GM12878 (cell line): ENCODE results near the gene FGFRL1. TPM values are rescaled to one million over a fixed set of nuclear protein-coding genes. Genes with fewer than 3 reads are reported as not detected.
A peak's percentile ranks its signal among the peaks of the same experiment; 100 is the strongest.

ENCODE experiments used
- ATAC-seq: fragments of 200-7000 bp; cut with Tn5 transposase; 3 replicates; pipeline ENCODE4 v1.9.1; 2020; ENCODE audit warnings: mild to moderate bottlenecking, moderate library complexity
- BruUV-seq: library from RNA; stranded (reverse); fragments of 400-500 nt; replicated peaks from 2 replicates; lab custom pipeline; 2021; lab: Mats Ljungman, UMichigan
- CTCF ChIA-PET: fragments of 300-600 bp; sonication (Branson Sonifier 250); formaldehyde crosslinking; extraction: SDS; loops from one replicate; lab custom pipeline; 2021; ENCODE audit warnings: inconsistent platforms; lab: Yijun Ruan, JAX
- POLR2A ChIA-PET: fragments of 350-600 bp; formaldehyde crosslinking; extraction: SDS; loops from one replicate; lab custom pipeline; 2021; ENCODE audit warnings: inconsistent platforms; lab: Charles Lee
- RAD21 ChIA-PET: fragments of 300-600 bp; sonication (Branson Sonifier 250); formaldehyde crosslinking; loops from one replicate; lab custom pipeline; 2023; ENCODE audit warnings: antibody characterized with exemption; ENCODE audit not compliant: unreplicated experiment; lab: Charles Lee
- SMC1A ChIA-PET: fragments of 300-600 bp; sonication (Branson Sonifier 250); formaldehyde crosslinking; loops from one replicate; lab custom pipeline; 2023; ENCODE audit not compliant: unreplicated experiment, uncharacterized antibody; lab: Charles Lee
- DNase-seq: peaks from one replicate; pipeline ENCODE4 v3.0.0-alpha.2; 2011; ENCODE audit warnings: low read depth, low spot score
- FAIRE-seq: peaks from 3 replicates; lab custom pipeline; 2011; peaks lifted over from hg19 to GRCh38; lab: Jason Lieb, UNC
- H2AFZ ChIP-seq: 2 replicates; pipeline ENCODE4 v1.6.0; 2011; ENCODE audit warnings: low read depth, low read length, control low read depth; ENCODE audit not compliant: control insufficient read depth
- H3K27ac ChIP-seq: 2 replicates; pipeline ENCODE4 v1.5.1; 2011; ENCODE audit warnings: control low read depth; ENCODE audit not compliant: control insufficient read depth, insufficient read depth
- H3K27me3 ChIP-seq, 2 experiments: replicated peaks in 1 of 2; 2 replicates each; pipeline versions ENCODE4 v1.6.0 to v1.6.1; 2011; ENCODE audit warnings: low read length in 1 of 2; ENCODE audit not compliant: control insufficient read depth in 2 of 2, insufficient read depth in 2 of 2
- H3K36me3 ChIP-seq, 2 experiments: 2 replicates each; pipeline ENCODE4 v1.5.1; 2011; ENCODE audit warnings: low read length in 1 of 2; ENCODE audit not compliant: control insufficient read depth in 2 of 2, insufficient read depth in 2 of 2
- H3K4me1 ChIP-seq: 2 replicates; pipeline ENCODE4 v1.6.1; 2011; ENCODE audit warnings: mild to moderate bottlenecking, low read length, moderate library complexity, mixed read lengths; ENCODE audit not compliant: control insufficient read depth, insufficient read depth
- H3K4me2 ChIP-seq: 2 replicates; pipeline ENCODE4 v1.6.0; 2011; ENCODE audit warnings: control low read depth; ENCODE audit not compliant: control insufficient read depth, insufficient read depth
- H3K4me3 ChIP-seq: fragments of 200-600 bp; sonication (generic); 2 replicates; pipeline ENCODE4 v1.5.1; 2016
- H3K79me2 ChIP-seq: 2 replicates; pipeline ENCODE4 v1.6.0; 2011; ENCODE audit warnings: low read length; ENCODE audit not compliant: control insufficient read depth, insufficient read depth
- H3K9ac ChIP-seq: 2 replicates; pipeline ENCODE4 v1.8.0; 2011; ENCODE audit warnings: low read length, control low read depth, mixed read lengths; ENCODE audit not compliant: control insufficient read depth, insufficient read depth
- H3K9me3 ChIP-seq: replicated peaks from 3 replicates; pipeline ENCODE4 v1.5.1; 2011; ENCODE audit warnings: mild to moderate bottlenecking, low read length; ENCODE audit not compliant: control insufficient read depth, insufficient read depth
- H4K20me1 ChIP-seq: 2 replicates; pipeline ENCODE4 v1.6.0; 2011; ENCODE audit not compliant: control insufficient read depth, insufficient read depth
- ASH2L ChIP-seq: fragments of 300-600, 200-600 bp; sonication (generic); IDR thresholded peaks from 2 replicates; pipeline ENCODE4 v1.6.1; 2017; ENCODE audit warnings: low read depth, mild to moderate bottlenecking, borderline replicate concordance
- BHLHE40 ChIP-seq, 2 experiments: fragments of 450-650 bp in 1 of 2; IDR thresholded peaks; 2 replicates each; pipeline ENCODE4 v1.6.1; 2011 to 2017; ENCODE audit warnings: low read depth in 2 of 2, borderline replicate concordance in 1 of 2, improper control_type of control experiment in 1 of 2, low read length in 1 of 2, mild to moderate bottlenecking in 1 of 2
- BRCA1 ChIP-seq: IDR thresholded peaks from 2 replicates; pipeline ENCODE4 v1.6.1; 2011; ENCODE audit warnings: low read depth, low read length, improper control_type of control experiment
- CREB1 ChIP-seq: IDR thresholded peaks from 2 replicates; pipeline ENCODE4 v1.6.1; 2012; ENCODE audit warnings: low read depth, mild to moderate bottlenecking, inconsistent platforms
- ELK1 ChIP-seq: IDR thresholded peaks from 2 replicates; pipeline ENCODE4 v1.6.1; 2012; ENCODE audit warnings: low read depth, low read length, improper control_type of control experiment
- PAX5 ChIP-seq: IDR thresholded peaks from 2 replicates; pipeline ENCODE4 v1.6.1; 2011; ENCODE audit warnings: low read depth, low read length, borderline replicate concordance
- PKNOX1 ChIP-seq: fragments of 450-650 bp; IDR thresholded peaks from 2 replicates; pipeline ENCODE4 v1.6.1; 2016; ENCODE audit warnings: mild to moderate bottlenecking
- POU2F2 ChIP-seq: IDR thresholded peaks from 3 replicates; pipeline ENCODE4 v1.6.1; 2011; ENCODE audit warnings: low read depth, mild to moderate bottlenecking, low read length, borderline replicate concordance
- ZBTB11 ChIP-seq: fragments of 450-650 bp; formaldehyde crosslinking; IDR thresholded peaks from 2 replicates; pipeline ENCODE4 v1.5.0; 2022; ENCODE audit warnings: mild to moderate bottlenecking, missing genetic modification characterization
- ZSCAN29 ChIP-seq: fragments of 450-650 bp; IDR thresholded peaks from 2 replicates; pipeline ENCODE4 v1.6.1; 2017; ENCODE audit warnings: mild to moderate bottlenecking, moderate library complexity
- WGBS: methylation state at CpG from one replicate; pipeline ENCODE4 v1.1.6; 2016; ENCODE audit warnings: low lambda C conversion rate; ENCODE audit not compliant: insufficient replicate concordance, insufficient coverage; ENCODE audit errors: missing lambda C conversion rate; 5-methylcytosine and 5-hydroxymethylcytosine counted together
- in situ Hi-C: fragments of 300-500 bp; cut with MboI; formaldehyde crosslinking; loops from 9 replicates; pipeline ENCODE4 v1.14.3; 2018; ENCODE audit warnings: mixed read lengths
- intact Hi-C: fragments of 100-400 bp; cut with micrococcal nuclease; formaldehyde crosslinking; loops from one replicate; pipeline ENCODE4 v1.14.2; 2022; ENCODE audit not compliant: unreplicated experiment
- polyA plus RNA-seq, 11 experiments: library from polyadenylated mRNA; depleted of rRNA in 4 of 11; unstranded in 6 of 11; stranded (reverse) in 5 of 11; fragments of >200 nt; fragmentation: Nextera tagmentation in 4 of 11; fragmentation: Illumina TruSeq in 1 of 11; extraction: Ambion mirVana in 4 of 11; extraction: Trizol in 1 of 11; gene quantifications; 1 replicate in 1 of 11; 2 replicates in 10 of 11; pipeline versions ENCODE4 v1.2.1 to v1.2.3, GENCODE V29; 2011 to 2016; ENCODE audit warnings: inconsistent platforms in 2 of 11, missing spikeins in 2 of 11, low read depth in 1 of 11
- total RNA-seq, 4 experiments: library from RNA; depleted of rRNA in 3 of 4; stranded (reverse); fragments of >200 nt in 3 of 4; fragmentation: Illumina TruSeq in 1 of 4; extraction: Trizol in 1 of 4; gene quantifications; 2 replicates each; pipeline versions ENCODE4 v1.2.1 to v1.2.3, GENCODE V29; 2013 to 2021

FGFRL1 gene
- total and polyA plus RNA-seq, 10 of the 15 experiments (the other 5 are each of a cell fraction or from before 2014, with no cell fraction given): 0.02 to 1.5 (median 0.29) TPM; not detected in 2

GRCh38 chr4:1019320-1019719 lies 7.9 kb downstream of the FGFRL1 start:
- H3K27ac ChIP-seq: no peak overlapping the region
- no peaks in the 10 kb centered on the region for H4K20me1 ChIP-seq
- BruUV-seq: no TSS peak
- no peaks in the 10 kb centered on the region for H3K36me3 ChIP-seq
- SMC1A ChIA-PET: no interaction called here
- POLR2A ChIA-PET: no interaction called here
- H3K79me2 ChIP-seq: no peaks in the 10 kb centered on the region
- no peak overlapping the region for H2AFZ ChIP-seq
- no peaks in the 10 kb centered on the region for H3K27me3 ChIP-seq
- in situ Hi-C loops (no loop called here), intact Hi-C loops (no loop called here)
- H3K4me3 ChIP-seq: no peak overlapping the region
- H3K9ac ChIP-seq: no peak overlapping the region
- no peak for DNase-seq
- no peak for FAIRE-seq
- CTCF ChIA-PET: no interaction called here
- WGBS: 37% methylated on average over 9 of the region's 9 CpGs
- TF ChIP-seq BHLHE40 (IDR thresholded peaks at IDR 0.05; ENCODE audit: borderline replicate concordance in 1 of 2, low read depth in 2 of 2, low read length in 1 of 2) (0 out of 4 replicates have a peak, but pooled peaks of 1 of the 2 experiments have one; percentile 25), PKNOX1 (no peak)
- TF ChIP-seq, all 136 proteins: peak for 1
- peaks cover 11% of the 10 kb centered on the region for H3K4me1 ChIP-seq
- RAD21 ChIA-PET: no interaction called here
- ATAC-seq: no peak
- no peak overlapping the region for H3K4me2 ChIP-seq
- H3K9me3 ChIP-seq: no peaks in the 10 kb centered on the region

- intact Hi-C loops: no loop called here
- in situ Hi-C loops: no loop called here
- H3K27ac ChIP-seq: no peak overlapping the region
- no TSS peak for BruUV-seq
- H3K4me3 ChIP-seq: no peak overlapping the region
- H3K9me3 ChIP-seq: no peaks in the 10 kb centered on the region
- CTCF ChIA-PET: no interaction called here
- POLR2A ChIA-PET: interaction anchor here (1.7 kb wide), 1 partner anchor 57 kb away, joined by 3 read pairs; no protein-coding TSS in a partner anchor
- H3K4me2 ChIP-seq: no peak overlapping the region
- no peak for ATAC-seq
- no peak overlapping the region for H3K9ac ChIP-seq
- peaks cover 11% of the 10 kb centered on the region for H3K4me1 ChIP-seq
- no peak overlapping the region for H2AFZ ChIP-seq
- H4K20me1 ChIP-seq: no peaks in the 10 kb centered on the region
- H3K27me3 ChIP-seq: no peaks in the 10 kb centered on the region
- SMC1A ChIA-PET: no interaction called here
- no peak for DNase-seq
- WGBS: 50% methylated on average over 20 of the region's 23 CpGs
- H3K36me3 ChIP-seq: no peaks in the 10 kb centered on the region
- RAD21 ChIA-PET: no interaction called here
- FAIRE-seq: no peak
- no peaks in the 10 kb centered on the region for H3K79me2 ChIP-seq
- TF ChIP-seq CREB1 (no peak), PAX5 (no peak), ASH2L (no peak), ELK1 (no peak), ZBTB11 (CRISPR knock-in tag) (no peak), POU2F2 (no peak), BRCA1 (no peak), ZSCAN29 (no peak)
These were observed 8.5 kb downstream of the FGFRL1 start for GRCh38 chr4:1019729-1020470.
